ENCODE data around the gene TMEM51. TPM values are rescaled to one million over a fixed set of nuclear protein-coding genes. Genes with fewer than 3 reads are reported as not detected.

The TMEM51 gene
- total RNA-seq, 2 donors from 2014 or later: not detected

DNA sequence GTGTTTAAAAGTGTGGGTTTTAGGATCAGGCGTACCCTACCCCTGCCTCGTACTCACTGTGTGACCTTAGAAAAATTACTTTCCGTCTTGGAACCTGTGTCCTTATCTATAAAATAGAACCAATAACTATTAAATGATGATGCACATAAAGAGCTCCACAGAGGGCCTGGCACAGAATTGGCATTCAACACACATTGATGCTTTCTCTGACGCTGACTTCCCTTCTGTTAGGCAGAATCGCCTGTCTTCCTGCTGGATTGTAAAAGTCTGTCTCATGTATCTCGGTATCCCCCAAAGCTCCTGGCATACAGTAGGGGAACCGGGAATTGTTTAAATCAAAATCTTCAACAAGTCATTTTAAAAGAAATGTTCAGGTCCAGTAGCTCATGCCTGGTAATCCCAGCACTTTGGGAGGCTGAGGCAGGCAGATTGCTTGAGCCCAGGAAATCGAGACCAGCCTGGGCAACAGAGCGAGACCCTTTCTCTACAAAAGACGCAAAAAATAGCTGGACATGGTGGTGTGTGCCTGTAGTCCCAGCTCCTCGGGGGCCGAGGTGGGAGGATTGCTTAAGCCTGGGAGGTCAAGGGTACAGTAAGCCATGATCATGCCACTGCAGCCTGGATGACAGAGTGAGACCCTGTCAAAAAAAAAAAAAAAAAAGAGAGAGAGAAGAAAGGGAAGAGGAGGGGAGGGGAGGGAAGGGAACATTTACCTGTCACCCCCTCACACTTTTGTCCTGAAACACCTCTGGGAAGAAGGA, 52.2 kb downstream of the TMEM51 start:
- no peak for ATAC-seq
- H3K9me3 ChIP-seq (ENCODE audit: control insufficient read depth, low read length, poor library complexity, severe bottlenecking): no peaks in the 10 kb centered on the region
- Mint-ChIP-seq H3K4me1 (no peaks in the 10 kb centered on the region), H3K36me3 (ENCODE audit: low read depth) (no peaks in the 10 kb centered on the region), H3K4me3 (no peak overlapping the region), H3K27ac (no peak overlapping the region), H3K27me3 (peaks cover 51% of the 10 kb centered on the region)
- no peak for DNase-seq

DNA sequence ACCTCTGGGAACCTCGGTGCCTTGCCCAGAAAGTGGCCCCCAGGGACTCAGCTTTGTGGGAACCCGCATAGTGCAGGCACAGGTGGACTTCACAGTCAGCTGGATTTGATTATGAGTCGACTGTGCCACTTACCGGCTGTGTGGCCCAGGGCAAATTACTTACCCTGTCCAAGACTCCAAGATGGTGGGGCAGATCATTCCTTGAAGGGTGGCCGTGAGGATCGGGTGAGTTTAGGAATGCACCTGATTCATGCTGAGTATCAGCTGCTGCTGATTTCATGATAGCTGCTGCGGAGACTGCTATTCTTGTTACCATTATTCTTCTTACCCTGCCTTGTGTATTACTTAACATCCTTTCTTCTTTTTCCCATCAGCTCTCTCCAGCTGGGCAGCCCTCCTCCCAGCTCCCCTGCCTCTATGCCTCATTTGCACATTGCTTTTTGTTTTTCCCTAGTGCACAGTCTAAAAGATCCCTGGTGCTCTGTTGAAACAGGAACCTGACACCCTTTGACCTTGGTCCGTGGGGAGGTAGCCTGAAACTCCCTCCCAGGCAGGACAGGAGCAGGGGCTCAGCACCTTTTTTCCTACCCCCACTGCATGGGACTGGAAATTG, 53.0 kb downstream of the TMEM51 start:
- no peaks in the 10 kb centered on the region for H3K36me3 Mint-ChIP-seq (ENCODE audit: low read depth)
- no peaks in the 10 kb centered on the region for H3K9me3 ChIP-seq (ENCODE audit: control insufficient read depth, low read length, poor library complexity, severe bottlenecking)
- H3K27me3 Mint-ChIP-seq: peaks cover 51% of the 10 kb centered on the region
- H3K4me1 Mint-ChIP-seq: no peaks in the 10 kb centered on the region
- no peak for DNase-seq
- H3K4me3 Mint-ChIP-seq: no peak overlapping the region
- no peak overlapping the region for H3K27ac Mint-ChIP-seq
- ATAC-seq: no peak

DNA sequence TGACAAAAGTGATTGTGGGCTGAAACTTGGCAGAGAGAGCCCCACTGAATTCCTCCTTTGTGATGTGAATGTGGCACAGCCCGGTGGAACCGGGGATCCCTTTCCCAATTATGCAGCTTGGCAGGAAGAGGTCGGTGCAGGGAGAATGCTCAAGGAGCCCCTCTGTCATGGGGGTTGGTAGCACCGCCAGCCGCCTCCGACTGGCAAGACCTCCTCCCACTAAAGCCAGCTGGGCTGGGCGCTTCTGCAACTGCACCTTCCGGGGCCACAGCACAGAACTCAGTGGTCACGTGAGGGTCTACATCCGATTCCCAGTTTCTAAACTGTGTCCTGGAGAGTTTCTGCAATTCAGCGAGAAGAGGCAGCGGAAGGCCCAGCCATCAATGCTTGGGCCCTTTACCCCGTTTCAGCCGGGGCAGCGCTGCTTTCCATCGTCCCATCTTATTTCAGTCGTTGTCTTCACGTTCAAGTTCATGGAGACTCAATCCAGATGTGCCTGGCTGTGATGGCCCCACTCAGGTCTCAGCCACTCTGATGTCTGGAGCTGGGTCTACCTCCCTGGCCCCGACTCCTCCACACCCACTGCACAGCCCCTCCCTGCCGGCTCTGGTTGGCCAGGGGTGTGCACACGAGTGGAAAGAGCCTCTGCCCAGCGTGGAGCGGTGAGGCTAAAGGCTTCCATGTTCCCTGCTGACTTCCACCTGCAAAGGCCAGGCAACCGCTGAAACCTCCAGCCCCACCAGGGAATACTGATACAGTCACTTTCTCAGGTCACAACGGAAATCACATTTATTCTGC, 53.7 kb downstream of the TMEM51 start:
- Mint-ChIP-seq H3K27me3 (peaks cover 50% of the 10 kb centered on the region), H3K36me3 (ENCODE audit: low read depth) (no peaks in the 10 kb centered on the region), H3K27ac (no peak overlapping the region), H3K4me3 (no peak overlapping the region), H3K4me1 (no peaks in the 10 kb centered on the region)
- H3K9me3 ChIP-seq (ENCODE audit: control insufficient read depth, low read length, poor library complexity, severe bottlenecking): no peaks in the 10 kb centered on the region
- no peak for DNase-seq
- ATAC-seq: no peak

DNA sequence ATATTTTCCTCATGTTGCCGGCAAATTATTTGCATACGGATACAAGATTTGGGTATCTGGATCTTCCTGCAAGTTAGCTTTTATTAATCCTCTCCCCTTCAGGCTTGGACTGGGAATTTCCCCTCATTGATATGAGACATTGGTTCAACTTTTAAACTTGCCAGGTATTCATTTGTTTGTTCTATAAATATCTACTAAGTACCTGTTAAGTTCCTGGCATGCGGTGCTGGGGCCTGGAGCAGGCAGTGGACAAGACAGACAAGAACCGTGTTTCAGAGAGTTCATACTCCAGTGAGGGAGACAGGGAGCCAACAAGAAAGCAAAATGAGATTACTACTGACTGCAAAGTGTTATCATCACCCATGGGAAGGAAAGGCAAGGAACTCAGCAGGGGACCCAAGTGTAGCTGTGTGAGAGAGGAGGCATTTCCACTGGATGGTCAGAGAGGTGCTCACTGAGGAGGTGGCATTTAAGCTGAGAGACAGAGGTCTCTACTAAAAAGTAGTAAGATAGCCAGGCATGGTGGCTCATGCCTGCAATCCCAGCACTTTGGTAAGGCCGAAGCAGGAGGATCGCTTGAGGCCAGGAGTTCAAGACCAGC, 54.4 kb downstream of the TMEM51 start:
- no peak for DNase-seq
- H3K36me3 Mint-ChIP-seq (ENCODE audit: low read depth): peaks cover 2% of the 10 kb centered on the region

DNA sequence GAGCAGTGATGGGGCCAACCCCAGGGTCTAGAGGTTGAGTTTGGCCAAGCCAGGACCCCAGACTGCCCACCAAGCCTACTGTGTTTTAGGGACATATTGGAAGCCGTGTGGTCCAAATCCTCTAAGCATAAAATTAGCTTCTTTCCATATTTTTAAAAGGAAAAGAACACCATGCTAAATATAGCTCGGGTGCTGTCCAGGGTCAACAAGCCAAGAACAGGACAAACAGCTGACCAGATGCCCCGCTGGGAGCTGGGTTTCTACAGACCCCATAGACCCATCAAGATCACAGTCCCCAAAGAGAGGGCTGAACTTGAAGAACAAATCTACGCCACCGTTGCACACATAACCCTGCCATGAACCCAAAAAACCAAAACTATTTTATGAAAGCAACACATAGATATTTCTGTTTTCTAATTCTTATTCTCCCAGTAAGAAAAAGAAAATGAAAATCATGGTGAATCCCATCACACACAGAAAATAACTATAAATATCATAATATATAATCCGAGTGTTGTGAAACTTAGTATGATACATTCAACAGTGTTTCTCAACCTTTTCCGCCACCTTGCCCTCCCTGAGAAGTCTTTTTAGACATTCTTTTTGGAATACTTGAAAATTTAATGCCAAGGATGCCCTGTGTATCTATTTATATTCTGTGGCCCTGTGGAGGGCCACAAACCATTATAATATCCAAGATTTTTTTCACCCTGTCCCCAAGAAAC, 57.3 kb downstream of the TMEM51 start:
- H3K4me3 Mint-ChIP-seq: no peak overlapping the region
- H3K9me3 ChIP-seq (ENCODE audit: control insufficient read depth, low read length, poor library complexity, severe bottlenecking): no peaks in the 10 kb centered on the region
- H3K27me3 Mint-ChIP-seq: peaks cover 51% of the 10 kb centered on the region
- peaks cover 2% of the 10 kb centered on the region for H3K4me1 Mint-ChIP-seq
- no peak overlapping the region for H3K27ac Mint-ChIP-seq
- no peak for DNase-seq
- H3K36me3 Mint-ChIP-seq (ENCODE audit: low read depth): peaks cover 2% of the 10 kb centered on the region
- no peak for ATAC-seq

More for the DNA sequence above, 54.4 kb downstream of the TMEM51 start:
- Mint-ChIP-seq H3K4me1 (peaks cover 2% of the 10 kb centered on the region), H3K4me3 (no peak overlapping the region), H3K27ac (no peak overlapping the region), H3K27me3 (peaks cover 51% of the 10 kb centered on the region)
- H3K9me3 ChIP-seq (ENCODE audit: control insufficient read depth, low read length, poor library complexity, severe bottlenecking): no peaks in the 10 kb centered on the region
- ATAC-seq: no peak

DNA sequence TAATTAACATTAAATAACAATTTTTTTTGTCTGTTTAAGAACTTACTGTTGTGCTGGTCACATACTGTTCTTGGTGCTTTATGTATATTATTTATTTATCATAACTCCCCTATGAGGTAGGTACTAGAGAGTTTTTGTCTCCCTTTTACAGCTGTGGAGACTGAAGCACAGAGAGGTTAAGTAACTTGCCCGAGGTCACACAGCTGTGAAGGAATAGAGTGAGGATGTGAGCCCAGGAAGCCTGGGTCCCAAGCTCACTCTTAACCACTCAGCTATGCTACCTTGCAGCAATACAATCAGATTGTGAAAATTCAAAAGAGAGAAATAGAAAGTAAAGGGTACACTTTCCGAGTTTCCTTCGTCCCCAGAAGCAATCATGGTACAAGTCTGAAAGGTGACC, 57.9 kb downstream of the TMEM51 start:
- ATAC-seq: no peak

DNA sequence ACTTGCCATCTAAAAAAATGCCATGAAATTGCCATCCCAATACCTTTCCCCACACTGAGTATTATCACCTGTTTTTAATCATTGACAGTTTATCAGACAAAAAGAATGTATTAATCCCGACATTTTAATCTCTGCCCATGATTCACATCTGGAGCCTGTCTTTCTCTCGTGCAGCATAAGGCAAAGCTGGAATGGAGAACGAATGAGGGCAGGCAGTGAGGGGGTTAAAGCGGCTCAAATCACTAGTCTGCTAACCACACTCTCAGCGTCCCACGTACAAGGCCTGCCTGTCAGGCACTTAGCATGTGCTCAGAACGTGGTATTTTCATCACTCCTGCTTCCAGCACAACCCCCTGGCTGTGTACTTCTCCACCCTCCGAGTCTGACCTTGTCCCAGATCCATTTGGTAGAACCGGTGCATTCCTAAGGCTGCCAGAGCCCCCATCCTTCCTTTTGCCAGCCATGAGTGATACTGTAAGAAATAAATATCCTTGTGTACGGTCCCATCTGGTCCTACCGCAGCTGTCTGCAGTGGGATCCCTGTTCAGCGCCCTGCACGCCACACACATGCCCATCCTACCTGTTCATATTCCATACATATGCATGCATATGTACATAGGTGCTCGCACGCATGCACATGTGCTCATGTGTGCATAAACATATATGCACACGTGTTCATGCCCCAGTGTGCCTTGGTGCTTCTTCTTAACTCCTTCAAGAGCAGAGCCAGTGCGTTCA, 58.8 kb downstream of the TMEM51 start:
- H3K9me3 ChIP-seq (ENCODE audit: control insufficient read depth, low read length, poor library complexity, severe bottlenecking): no peaks in the 10 kb centered on the region
- peaks cover 51% of the 10 kb centered on the region for H3K27me3 Mint-ChIP-seq
- H3K36me3 Mint-ChIP-seq (ENCODE audit: low read depth): peaks cover 2% of the 10 kb centered on the region
- DNase-seq (no peak), ATAC-seq (no peak)
- no peak overlapping the region for H3K4me3 Mint-ChIP-seq
- peaks cover 2% of the 10 kb centered on the region for H3K4me1 Mint-ChIP-seq
- no peak overlapping the region for H3K27ac Mint-ChIP-seq

More for the DNA sequence above, 57.9 kb downstream of the TMEM51 start:
- DNase-seq: no peak
- Mint-ChIP-seq H3K4me3 (no peak overlapping the region), H3K27me3 (peaks cover 55% of the 10 kb centered on the region), H3K27ac (no peak overlapping the region), H3K36me3 (ENCODE audit: low read depth) (peaks cover 2% of the 10 kb centered on the region), H3K4me1 (peaks cover 2% of the 10 kb centered on the region)
- no peaks in the 10 kb centered on the region for H3K9me3 ChIP-seq (ENCODE audit: control insufficient read depth, low read length, poor library complexity, severe bottlenecking)

DNA sequence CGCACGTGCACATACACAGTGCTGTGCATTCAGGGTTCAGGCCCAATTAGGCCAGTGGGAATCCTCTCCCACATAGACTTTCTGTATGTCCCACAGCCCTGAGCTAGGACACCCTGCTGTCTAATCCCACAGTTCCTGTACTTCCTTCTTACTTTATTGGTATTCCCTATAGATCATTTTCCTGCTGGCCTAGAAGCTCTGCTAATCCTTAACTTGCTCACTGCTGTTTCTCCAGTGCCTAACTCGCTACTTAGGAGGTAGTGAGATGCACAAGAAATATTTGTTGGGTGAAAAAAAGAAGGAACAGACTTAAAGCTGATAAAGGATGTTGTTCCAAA, 59.4 kb downstream of the TMEM51 start:
- Mint-ChIP-seq H3K4me1 (peaks cover 2% of the 10 kb centered on the region), H3K27me3 (peaks cover 45% of the 10 kb centered on the region)

DNA sequence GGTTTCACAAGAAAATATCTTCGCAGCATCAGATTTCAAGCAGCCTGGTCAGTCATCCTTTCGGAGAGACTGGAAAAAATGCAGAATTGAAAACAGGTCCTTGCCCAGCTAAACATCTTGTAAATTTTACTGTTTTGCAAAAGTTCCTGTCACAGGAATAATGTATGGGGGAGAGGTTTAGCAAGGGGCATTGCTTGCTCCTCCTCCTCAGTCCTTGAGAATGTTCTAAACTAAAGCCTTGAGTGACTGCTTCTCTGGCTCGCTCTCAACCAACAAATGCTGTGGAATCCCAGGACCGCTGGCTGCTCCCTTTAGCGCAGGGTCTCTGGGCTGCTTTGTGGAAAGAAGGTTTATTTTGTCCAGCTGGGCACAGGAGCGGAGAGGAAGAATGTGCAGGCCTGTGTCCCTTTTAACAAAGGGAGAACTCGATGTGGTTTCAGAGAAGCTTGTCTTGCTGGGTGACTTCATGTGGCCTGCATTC, 59.8 kb downstream of the TMEM51 start:
- Mint-ChIP-seq H3K4me3 (no peak overlapping the region), H3K27me3 (peaks cover 43% of the 10 kb centered on the region), H3K4me1 (peaks cover 2% of the 10 kb centered on the region), H3K36me3 (ENCODE audit: low read depth) (peaks cover 2% of the 10 kb centered on the region), H3K27ac (no peak overlapping the region)
- ATAC-seq (no peak), DNase-seq (no peak)
- H3K9me3 ChIP-seq (ENCODE audit: control insufficient read depth, low read length, poor library complexity, severe bottlenecking): no peaks in the 10 kb centered on the region

More for the DNA sequence above, 59.4 kb downstream of the TMEM51 start:
- no peak overlapping the region for H3K4me3 Mint-ChIP-seq
- peaks cover 2% of the 10 kb centered on the region for H3K36me3 Mint-ChIP-seq (ENCODE audit: low read depth)
- no peaks in the 10 kb centered on the region for H3K9me3 ChIP-seq (ENCODE audit: control insufficient read depth, low read length, poor library complexity, severe bottlenecking)
- no peak overlapping the region for H3K27ac Mint-ChIP-seq
- DNase-seq (no peak), ATAC-seq (no peak)

DNA sequence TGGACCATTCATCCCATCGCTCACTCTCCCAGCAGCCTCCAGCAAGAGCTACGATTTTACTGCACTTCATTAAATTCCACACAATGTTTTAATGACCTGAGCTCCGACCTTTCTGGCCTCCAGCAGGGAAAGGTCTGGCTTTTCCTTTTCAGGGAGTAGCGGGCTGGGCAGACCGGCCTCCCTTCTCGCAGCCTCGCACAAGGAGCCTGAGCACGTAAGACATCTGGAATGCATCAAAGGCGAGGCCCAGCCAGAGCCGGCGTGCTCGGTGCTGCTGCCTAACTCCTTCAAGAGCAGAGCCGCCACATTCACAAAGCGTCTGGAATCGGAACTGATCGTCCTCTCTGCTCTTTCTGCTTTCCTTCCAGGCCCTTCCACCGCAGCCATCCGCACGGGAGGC, 61.0 kb downstream of the TMEM51 start:
- peaks cover 49% of the 10 kb centered on the region for H3K27me3 Mint-ChIP-seq
- H3K27ac Mint-ChIP-seq: no peak overlapping the region
- H3K4me3 Mint-ChIP-seq: no peak overlapping the region
- peaks cover 2% of the 10 kb centered on the region for H3K4me1 Mint-ChIP-seq
- ATAC-seq: no peak
- no peaks in the 10 kb centered on the region for H3K9me3 ChIP-seq (ENCODE audit: control insufficient read depth, low read length, poor library complexity, severe bottlenecking)
- DNase-seq: no peak
- peaks cover 2% of the 10 kb centered on the region for H3K36me3 Mint-ChIP-seq (ENCODE audit: low read depth)

DNA sequence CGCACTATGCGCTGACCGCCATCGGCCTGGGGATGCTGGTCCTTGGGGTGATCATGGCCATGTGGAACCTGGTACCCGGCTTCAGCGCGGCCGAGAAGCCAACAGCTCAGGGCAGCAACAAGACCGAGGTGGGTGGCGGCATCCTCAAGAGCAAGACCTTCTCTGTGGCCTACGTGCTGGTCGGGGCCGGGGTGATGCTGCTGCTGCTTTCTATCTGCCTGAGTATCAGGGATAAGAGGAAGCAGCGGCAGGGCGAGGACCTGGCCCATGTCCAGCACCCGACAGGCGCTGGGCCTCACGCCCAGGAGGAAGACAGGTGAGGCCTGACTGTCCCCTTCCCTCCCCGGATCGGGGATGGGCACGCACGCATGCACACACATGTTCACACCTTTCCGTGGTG, 61.6 kb downstream of the TMEM51 start:
- H3K27ac Mint-ChIP-seq: no peak overlapping the region
- no peaks in the 10 kb centered on the region for H3K9me3 ChIP-seq (ENCODE audit: control insufficient read depth, low read length, poor library complexity, severe bottlenecking)
- H3K4me3 Mint-ChIP-seq: no peak overlapping the region
- H3K27me3 Mint-ChIP-seq: peaks cover 45% of the 10 kb centered on the region
- DNase-seq (no peak), ATAC-seq (no peak)
- peaks cover 2% of the 10 kb centered on the region for H3K36me3 Mint-ChIP-seq (ENCODE audit: low read depth)
- peaks cover 2% of the 10 kb centered on the region for H3K4me1 Mint-ChIP-seq

DNA sequence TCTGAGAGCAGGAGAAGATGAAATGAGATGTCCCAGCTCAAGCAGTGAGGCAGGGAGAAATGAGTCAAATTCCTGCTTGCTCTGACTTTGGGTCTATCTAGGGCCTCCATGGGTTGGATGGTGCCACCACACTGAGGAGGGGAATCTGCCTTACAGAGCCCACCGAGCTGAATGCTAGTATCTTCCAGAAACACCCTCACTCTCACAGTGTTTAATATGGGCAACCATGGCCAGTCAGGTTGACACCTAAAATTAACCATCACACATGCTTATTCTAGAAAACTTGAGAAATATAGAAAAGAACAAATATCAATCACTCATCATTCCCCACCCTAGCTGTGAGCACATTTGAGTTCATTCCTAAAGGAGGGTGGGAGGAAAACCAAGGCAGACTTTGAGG, 64.1 kb downstream of the TMEM51 start:
- no peak overlapping the region for H3K4me3 Mint-ChIP-seq
- no peak overlapping the region for H3K27ac Mint-ChIP-seq
- DNase-seq (no peak), ATAC-seq (no peak)
- H3K36me3 Mint-ChIP-seq (ENCODE audit: low read depth): no peaks in the 10 kb centered on the region
- H3K9me3 ChIP-seq (ENCODE audit: control insufficient read depth, low read length, poor library complexity, severe bottlenecking): no peaks in the 10 kb centered on the region
- peaks cover under 1% of the 10 kb centered on the region for H3K4me1 Mint-ChIP-seq
- peaks cover 53% of the 10 kb centered on the region for H3K27me3 Mint-ChIP-seq
